ENCODE results near the gene TRIM17.

- TF ChIP-seq, protein P1, sequence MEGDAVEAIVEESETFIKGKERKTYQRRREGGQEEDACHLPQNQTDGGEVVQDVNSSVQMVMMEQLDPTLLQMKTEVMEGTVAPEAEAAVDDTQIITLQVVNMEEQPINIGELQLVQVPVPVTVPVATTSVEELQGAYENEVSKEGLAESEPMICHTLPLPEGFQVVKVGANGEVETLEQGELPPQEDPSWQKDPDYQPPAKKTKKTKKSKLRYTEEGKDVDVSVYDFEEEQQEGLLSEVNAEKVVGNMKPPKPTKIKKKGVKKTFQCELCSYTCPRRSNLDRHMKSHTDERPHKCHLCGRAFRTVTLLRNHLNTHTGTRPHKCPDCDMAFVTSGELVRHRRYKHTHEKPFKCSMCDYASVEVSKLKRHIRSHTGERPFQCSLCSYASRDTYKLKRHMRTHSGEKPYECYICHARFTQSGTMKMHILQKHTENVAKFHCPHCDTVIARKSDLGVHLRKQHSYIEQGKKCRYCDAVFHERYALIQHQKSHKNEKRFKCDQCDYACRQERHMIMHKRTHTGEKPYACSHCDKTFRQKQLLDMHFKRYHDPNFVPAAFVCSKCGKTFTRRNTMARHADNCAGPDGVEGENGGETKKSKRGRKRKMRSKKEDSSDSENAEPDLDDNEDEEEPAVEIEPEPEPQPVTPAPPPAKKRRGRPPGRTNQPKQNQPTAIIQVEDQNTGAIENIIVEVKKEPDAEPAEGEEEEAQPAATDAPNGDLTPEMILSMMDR (IDR thresholded peaks at IDR 0.05; ENCODE audit: low read depth, low read length) = no peak
- no peak for TF ChIP-seq EZH2phosphoT487 (IDR thresholded peaks at IDR 0.05; ENCODE audit: low read depth)
These were observed 46.4 kb upstream of the TRIM17 start for GRCh38 chr1:228463009-228463558.
